Skeletal muscle tissue (tissue), 4 donors: ENCODE data around the gene SATB2. TPM values are rescaled to one million over a fixed set of nuclear protein-coding genes. Genes with fewer than 3 reads are reported as not detected.
A peak's percentile ranks its signal among the peaks of the same experiment; 100 is the strongest.

Experiments
- H3K27ac ChIP-seq: one replicate; pipeline ENCODE4 v1.7.0; 2013; ENCODE audit warnings: mild to moderate bottlenecking, low read depth, low read length, inconsistent platforms
- H3K27me3 ChIP-seq, 3 donors: one replicate each; pipeline ENCODE4 v1.7.0; 2013; ENCODE audit warnings: low read length in 3 of 3; ENCODE audit not compliant: control insufficient read depth in 3 of 3, insufficient read depth in 3 of 3
- H3K36me3 ChIP-seq, 3 donors: one replicate each; pipeline ENCODE4 v1.7.0; 2013; ENCODE audit warnings: low read length in 3 of 3; ENCODE audit not compliant: control insufficient read depth in 3 of 3, insufficient read depth in 3 of 3
- H3K4me1 ChIP-seq, 3 donors: one replicate each; pipeline ENCODE4 v1.7.0; 2013; ENCODE audit warnings: low read length in 3 of 3, mild to moderate bottlenecking in 3 of 3; ENCODE audit not compliant: control insufficient read depth in 3 of 3, insufficient read depth in 3 of 3
- H3K4me3 ChIP-seq, 3 donors: one replicate each; pipeline ENCODE4 v1.7.0; 2013; ENCODE audit warnings: low read length in 3 of 3
- H3K9ac ChIP-seq, 3 donors: one replicate each; pipeline ENCODE4 v1.7.0; 2013; ENCODE audit warnings: low read length in 3 of 3, mild to moderate bottlenecking in 3 of 3, moderate library complexity in 2 of 3, low read depth in 1 of 3
- H3K9me3 ChIP-seq, 3 donors: one replicate each; pipeline ENCODE4 v1.7.0; 2013; ENCODE audit warnings: low read length in 3 of 3; ENCODE audit not compliant: control insufficient read depth in 3 of 3
- total RNA-seq: library from RNA; depleted of rRNA; stranded (reverse); fragments of >200 nt; gene quantifications from one replicate; pipeline ENCODE4 v1.2.3, GENCODE V29; 2014
- donor health status: Osteomylitis.

SATB2 gene
- total RNA-seq, 1 donor from 2014 or later, result 3.7 TPM

DNA sequence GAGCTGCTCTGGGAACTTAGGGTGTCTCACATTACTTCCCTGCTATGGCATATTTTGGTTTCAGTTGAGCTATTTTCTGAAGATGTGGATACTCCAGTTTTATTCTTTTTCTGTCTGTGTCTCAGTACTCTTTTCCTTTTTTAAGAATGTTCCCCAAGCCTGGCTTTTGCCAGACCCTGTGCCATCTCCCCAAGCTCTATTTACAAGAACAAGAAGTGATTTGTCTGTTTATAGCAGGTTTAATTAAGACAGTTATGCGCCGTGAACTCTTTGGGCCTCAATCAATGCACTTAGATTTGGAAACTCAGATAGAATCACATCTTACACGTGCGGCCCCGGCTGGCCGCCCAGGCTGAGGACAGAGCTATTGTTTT is 8.9 kb upstream of the SATB2 start:
- H3K4me1 ChIP-seq, result peaks cover 21 to 42% (median 24%) of the 10 kb centered on the region in 3 donors
- no peaks in the 10 kb centered on the region for H3K36me3 ChIP-seq
- no peak overlapping the region for H3K27ac ChIP-seq
- H3K9ac ChIP-seq, result no peak overlapping the region
- H3K27me3 ChIP-seq, result peaks cover 98 to 100% (median 100%) of the 10 kb centered on the region in 3 donors
- no peak overlapping the region for H3K4me3 ChIP-seq
- H3K9me3 ChIP-seq, result no peaks in the 10 kb centered on the region

DNA sequence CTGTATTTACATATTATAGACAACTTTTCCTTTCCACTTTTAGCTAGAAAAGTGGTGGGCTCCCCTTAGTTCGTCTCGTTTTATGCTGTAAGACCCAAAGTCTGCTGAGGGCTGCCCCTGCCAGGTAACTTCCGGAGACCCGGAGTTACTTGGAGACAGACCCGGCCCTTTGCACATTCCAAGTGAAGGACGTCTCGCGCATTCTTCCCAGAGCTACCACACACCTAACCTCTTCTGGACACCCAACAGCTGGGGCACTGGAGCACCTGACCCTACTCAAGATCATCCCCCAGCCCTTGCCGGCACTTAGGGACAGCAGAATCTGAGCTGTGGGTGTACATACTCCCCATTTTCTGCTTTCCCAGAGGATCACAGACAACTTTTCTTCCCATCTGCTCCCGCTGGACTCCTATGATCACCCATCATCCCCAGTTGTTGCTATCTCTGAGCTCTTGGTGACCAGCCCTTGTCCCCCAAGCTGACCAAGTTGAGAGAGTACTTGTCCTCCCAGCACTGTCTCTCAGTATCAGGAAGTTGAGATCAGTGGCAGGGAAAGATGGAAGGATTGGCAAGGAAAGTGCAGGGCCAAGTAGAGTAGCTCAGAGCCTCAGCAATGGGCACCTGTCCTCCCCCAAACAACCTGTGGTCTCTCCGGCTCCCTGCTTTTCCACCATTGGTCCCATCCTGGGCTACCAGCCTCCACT is 8.4 kb upstream of the SATB2 start:
- Histone ChIP-seq H3K27me3 (peaks cover 97 to 100% (median 98%) of the 10 kb centered on the region in 3 donors), H3K4me1 (peaks cover 21 to 39% (median 24%) of the 10 kb centered on the region in 3 donors)

DNA sequence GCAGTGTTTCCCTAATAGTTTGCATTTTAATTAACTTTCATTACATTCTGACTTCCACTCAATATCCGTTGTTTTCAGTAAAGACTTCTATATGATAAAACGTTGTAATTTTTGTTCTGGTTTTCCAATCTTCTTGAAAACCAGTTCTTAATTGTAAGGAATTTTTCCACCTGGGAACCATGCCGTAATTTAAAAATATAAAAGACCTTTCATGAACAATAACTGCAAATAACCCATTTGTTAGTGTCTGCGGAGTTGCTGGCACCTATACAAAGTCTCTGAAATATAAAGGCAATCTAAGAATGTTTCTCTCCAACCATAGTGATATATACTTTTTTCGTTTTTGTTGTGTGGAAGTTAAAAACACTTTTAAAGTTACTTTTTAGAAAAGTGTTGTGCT is 7.7 kb upstream of the SATB2 start:
- Histone ChIP-seq H3K4me1 (peaks cover 19 to 33% (median 19%) of the 10 kb centered on the region in 3 donors), H3K9me3 (no peaks in the 10 kb centered on the region), H3K36me3 (no peaks in the 10 kb centered on the region), H3K9ac (no peak overlapping the region), H3K27ac (no peak overlapping the region), H3K4me3 (no peak overlapping the region), H3K27me3 (peaks cover 91 to 100% (median 94%) of the 10 kb centered on the region in 3 donors)

More for the DNA sequence above, 8.4 kb upstream of the SATB2 start:
- H3K36me3 ChIP-seq, result no peaks in the 10 kb centered on the region
- H3K9ac ChIP-seq, result no peak overlapping the region
- no peaks in the 10 kb centered on the region for H3K9me3 ChIP-seq
- no peak overlapping the region for H3K4me3 ChIP-seq
- no peak overlapping the region for H3K27ac ChIP-seq

DNA sequence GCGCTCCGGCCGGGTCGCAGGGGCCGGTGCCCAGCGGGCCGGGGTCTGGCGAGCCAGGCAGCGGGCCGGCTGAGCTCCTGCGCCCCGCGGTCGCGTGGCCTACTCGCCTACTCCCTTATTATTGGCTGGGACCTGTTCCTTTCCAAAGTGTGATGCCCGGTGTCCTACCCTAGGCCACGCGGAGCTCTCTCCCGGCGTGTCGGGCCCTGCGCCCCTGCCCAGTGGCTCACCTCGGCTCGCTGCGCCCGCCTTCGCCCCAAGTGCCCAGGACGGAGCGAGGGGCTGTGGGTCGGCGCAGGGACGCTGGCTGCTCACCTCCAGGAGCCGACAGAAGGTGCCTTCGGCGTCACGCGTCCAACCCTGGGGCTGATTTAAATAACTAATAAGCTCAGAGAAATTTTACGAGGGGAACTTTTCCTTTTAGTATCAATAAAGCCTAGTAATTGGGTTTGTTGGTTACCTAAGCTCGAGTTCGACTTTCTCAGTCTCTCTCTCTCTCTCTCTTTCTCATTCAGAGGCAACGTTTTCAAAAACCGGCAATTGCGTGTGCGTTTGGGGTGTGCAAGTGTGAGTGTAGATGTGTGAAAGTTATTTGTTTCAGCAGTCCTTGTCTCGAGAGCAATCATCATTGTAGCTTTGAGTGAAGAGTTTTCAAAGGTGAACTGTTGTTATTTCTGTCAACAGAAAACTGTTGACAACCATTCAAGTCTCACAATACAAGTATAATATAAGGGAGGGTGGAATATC is 7.0 kb upstream of the SATB2 start:
- no peak overlapping the region for H3K27ac ChIP-seq
- peaks cover 88 to 99% (median 90%) of the 10 kb centered on the region in 3 donors for H3K27me3 ChIP-seq
- peak overlapping the region in 1 of 3 donors; percentile 40 for H3K9ac ChIP-seq
- no peaks in the 10 kb centered on the region for H3K36me3 ChIP-seq
- no peaks in the 10 kb centered on the region for H3K9me3 ChIP-seq
- H3K4me1 ChIP-seq, result peaks cover 17 to 34% (median 21%) of the 10 kb centered on the region in 3 donors
- peak overlapping the region in 2 of 3 donors; percentile 71 to 73 for H3K4me3 ChIP-seq

DNA sequence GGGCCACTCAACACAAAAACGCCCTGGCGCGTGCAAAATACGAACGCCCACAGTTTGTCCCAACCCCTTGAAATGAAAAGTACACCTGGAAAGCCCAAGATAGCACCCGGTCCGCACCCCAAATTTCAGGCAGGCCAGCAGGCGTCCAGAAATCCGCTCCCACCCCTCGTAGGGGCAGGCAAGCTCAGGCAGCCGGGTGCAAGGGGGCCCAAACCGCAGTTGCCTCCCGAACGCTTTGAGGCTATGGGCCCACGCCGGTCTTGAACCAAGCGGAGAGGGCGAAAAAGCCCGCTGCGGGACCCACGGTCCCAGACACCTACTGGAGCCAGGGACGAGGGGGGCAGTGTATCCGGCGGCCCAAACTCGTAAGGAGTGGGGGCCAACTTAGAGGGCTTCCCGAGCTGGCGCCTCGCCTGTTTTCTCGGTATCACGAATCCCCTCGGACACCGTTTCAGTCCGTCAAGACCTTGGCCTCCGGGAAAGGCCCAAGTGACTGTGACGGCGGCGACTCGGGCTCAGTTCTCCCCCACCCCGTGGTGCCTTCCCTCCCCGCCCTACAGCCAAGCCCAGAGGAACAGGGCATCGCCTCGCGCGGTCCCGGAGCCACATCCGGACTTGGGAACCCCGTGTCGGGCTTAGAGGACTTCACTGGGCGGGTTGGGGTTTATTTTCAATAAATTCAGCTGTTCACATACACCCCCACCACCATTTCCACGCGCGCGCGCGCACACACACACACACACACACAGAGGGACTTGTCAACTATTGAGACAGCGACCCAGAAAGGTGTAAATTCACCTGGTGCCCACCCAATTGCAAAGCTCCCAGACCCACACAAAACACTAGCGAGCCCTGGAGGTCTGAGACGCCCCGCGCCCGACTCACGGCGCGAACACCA is 6.2 kb upstream of the SATB2 start:
- Histone ChIP-seq H3K27ac (no peak overlapping the region), H3K4me3 (peak overlapping the region; percentile 62 to 73 (median 71)), H3K36me3 (no peaks in the 10 kb centered on the region), H3K9me3 (no peaks in the 10 kb centered on the region), H3K9ac (peak overlapping the region in 2 of 3 donors; percentile 62 to 76), H3K27me3 (peaks cover 80 to 91% (median 83%) of the 10 kb centered on the region in 3 donors), H3K4me1 (peaks cover 17 to 31% (median 21%) of the 10 kb centered on the region in 3 donors)

DNA sequence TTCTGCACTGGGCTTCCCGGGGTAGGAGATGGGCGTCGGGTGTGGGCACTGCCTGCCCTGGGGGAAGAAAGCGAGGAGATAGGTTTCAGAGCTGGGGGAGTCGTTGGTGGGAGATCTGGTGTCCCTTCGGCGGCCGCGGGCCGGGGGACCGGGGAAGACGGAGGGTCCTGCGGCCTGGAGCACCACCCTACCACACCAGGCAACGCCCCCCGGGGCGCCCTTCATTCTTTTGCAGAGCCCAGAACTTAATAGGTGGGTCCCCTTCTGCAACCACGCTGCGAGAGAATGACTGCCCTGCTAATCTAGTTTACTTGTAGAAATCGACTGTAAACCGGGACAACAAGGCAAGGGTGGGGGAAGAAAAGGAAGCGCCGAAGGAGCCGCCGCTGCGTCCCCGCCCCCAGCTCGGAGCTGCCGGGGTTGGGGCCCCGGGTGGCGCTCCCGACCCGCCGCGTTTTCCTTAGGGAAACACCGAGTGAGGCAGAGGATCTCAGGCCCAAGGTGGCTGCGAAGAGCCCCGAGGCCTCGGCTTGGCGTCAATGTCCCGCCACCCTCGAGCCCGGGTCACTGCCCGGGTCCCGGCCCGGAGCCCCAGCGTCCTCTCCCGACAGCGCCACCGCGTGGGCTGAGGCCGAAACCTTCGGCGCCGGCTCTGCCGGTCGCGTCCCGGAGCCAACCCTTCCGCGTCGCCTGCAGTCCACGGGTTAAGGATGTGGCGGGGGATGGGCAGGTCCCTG is 5.4 kb upstream of the SATB2 start:
- no peaks in the 10 kb centered on the region for H3K9me3 ChIP-seq
- peak overlapping the region; percentile 62 to 73 (median 71) for H3K4me3 ChIP-seq
- peaks cover 72 to 83% (median 75%) of the 10 kb centered on the region in 3 donors for H3K27me3 ChIP-seq
- H3K4me1 ChIP-seq, result peaks cover 19 to 30% (median 20%) of the 10 kb centered on the region in 3 donors
- peak overlapping the region in 2 of 3 donors; percentile 62 to 76 for H3K9ac ChIP-seq
- H3K27ac ChIP-seq, result no peak overlapping the region
- H3K36me3 ChIP-seq, result no peaks in the 10 kb centered on the region

DNA sequence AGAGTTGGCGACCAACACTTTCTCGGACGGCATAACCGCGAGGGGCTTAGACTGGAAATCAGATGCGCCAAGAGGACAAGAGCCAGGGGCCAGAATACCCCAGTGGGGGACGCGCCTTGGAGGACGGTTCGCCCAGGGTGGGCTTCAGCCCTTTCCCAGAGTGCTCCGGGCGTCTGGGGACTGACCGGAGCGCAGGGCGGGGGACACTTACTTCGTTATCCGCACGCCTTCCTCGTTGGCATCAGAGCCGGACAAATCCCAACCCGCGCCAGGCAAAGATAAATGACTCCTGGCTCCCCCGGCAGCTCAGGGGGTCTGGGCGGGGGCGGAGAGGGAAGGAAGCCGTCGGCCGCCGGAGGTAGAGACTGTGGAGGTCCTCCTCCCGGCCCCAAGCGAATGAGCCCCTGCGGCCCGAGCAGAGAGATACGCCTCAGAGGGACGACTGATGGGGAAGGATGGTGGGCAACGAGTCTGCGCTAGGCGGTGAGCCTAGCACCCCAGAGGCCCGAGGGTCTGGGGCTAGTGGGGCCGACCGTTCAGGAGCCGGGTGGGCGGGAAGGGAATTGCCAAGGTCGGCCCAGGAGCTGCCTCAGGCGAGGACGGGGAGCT is 4.7 kb upstream of the SATB2 start:
- peaks cover 65 to 76% (median 68%) of the 10 kb centered on the region in 3 donors for H3K27me3 ChIP-seq
- no peaks in the 10 kb centered on the region for H3K36me3 ChIP-seq
- H3K9me3 ChIP-seq, result no peaks in the 10 kb centered on the region
- peak overlapping the region in 1 of 3 donors; percentile 73 for H3K4me3 ChIP-seq
- no peak overlapping the region for H3K27ac ChIP-seq
- H3K9ac ChIP-seq, result no peak overlapping the region
- H3K4me1 ChIP-seq, result peaks cover 20 to 34% (median 22%) of the 10 kb centered on the region in 3 donors

DNA sequence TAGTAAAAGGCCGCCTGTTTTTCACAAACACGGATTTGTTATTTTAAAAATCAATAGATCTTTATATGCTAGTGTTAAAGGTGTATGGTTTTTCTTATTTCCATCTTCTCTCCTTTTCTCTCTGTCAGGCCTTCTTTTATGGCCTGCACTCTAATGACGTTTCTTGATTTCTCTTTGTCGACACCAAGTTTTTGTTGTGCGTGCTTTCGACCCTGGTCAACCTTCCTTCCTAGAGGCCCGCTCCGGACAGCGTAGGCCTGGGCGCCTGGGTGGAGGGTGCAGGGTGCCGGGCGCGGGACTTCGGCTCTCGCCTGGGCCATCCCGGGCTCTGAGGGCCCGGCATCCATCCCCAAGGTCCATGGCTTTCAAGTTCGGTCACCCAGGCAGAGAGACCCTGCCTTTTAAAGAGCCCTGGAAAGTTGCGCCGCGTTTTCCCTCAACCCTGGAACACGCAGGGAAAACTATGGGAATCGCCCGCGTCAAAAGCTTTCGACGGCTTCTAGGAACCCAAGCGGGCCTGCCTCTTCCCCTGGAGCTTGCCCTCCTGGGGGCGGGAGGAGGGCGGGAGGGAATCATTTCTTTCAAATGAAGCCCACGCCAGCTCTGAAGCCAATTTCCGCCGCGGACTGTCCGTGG is 4.1 kb upstream of the SATB2 start:
- Histone ChIP-seq H3K27me3 (peaks cover 64 to 76% (median 67%) of the 10 kb centered on the region in 3 donors), H3K9me3 (no peaks in the 10 kb centered on the region), H3K9ac (no peak overlapping the region), H3K36me3 (no peaks in the 10 kb centered on the region), H3K4me3 (no peak overlapping the region), H3K4me1 (peaks cover 24 to 39% (median 26%) of the 10 kb centered on the region in 3 donors), H3K27ac (no peak overlapping the region)
